Fibroblast of mammary gland (primary cell): ENCODE results near the gene AP1B1.
"Not testable (repeated sequence)": the region's sequence is repeated elsewhere in the genome, so short reads cannot be mapped to it uniquely, and the experiment has no call there.

Experiments used
- DNase-seq: peaks from one replicate; pipeline ENCODE4 v3.0.0-alpha.2; 2010; ENCODE audit warnings: low read depth
- H3K4me3 ChIP-seq: 2 replicates; pipeline ENCODE4 v1.5.1; 2011; ENCODE audit warnings: low read depth, mild to moderate bottlenecking, low read length, moderate library complexity; ENCODE audit not compliant: control insufficient read depth
- TF ChIP-seq, protein P1 (sequence below): conservative IDR thresholded peaks from 2 replicates; pipeline ENCODE4 v1.5.1; 2011; ENCODE audit warnings: low read depth, low read length, inconsistent platforms; ENCODE audit not compliant: control insufficient read depth, insufficient read depth

The AP1B1 gene

DNA sequence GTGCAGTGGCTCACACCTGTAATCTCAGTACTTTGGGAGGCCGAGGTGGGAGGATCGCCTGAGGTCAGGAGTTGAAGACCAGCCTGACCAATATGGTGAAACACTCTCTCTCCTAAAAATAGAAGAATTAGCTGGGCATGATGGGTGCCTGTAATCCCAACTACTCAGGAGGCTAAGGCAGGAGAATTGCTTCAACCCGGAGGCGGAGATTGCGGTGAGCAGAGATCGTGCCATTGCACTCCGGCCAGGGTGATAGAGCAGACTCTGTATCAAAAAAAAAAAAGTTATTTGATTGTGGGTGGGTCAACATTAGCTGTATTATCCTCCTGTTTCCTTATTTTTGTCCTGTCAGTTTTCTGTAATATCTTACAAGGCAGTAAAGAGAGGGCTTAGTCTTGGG lies 38.1 kb upstream of the AP1B1 start:
- no peak overlapping the region for H3K4me3 ChIP-seq
- TF ChIP-seq, protein P1, sequence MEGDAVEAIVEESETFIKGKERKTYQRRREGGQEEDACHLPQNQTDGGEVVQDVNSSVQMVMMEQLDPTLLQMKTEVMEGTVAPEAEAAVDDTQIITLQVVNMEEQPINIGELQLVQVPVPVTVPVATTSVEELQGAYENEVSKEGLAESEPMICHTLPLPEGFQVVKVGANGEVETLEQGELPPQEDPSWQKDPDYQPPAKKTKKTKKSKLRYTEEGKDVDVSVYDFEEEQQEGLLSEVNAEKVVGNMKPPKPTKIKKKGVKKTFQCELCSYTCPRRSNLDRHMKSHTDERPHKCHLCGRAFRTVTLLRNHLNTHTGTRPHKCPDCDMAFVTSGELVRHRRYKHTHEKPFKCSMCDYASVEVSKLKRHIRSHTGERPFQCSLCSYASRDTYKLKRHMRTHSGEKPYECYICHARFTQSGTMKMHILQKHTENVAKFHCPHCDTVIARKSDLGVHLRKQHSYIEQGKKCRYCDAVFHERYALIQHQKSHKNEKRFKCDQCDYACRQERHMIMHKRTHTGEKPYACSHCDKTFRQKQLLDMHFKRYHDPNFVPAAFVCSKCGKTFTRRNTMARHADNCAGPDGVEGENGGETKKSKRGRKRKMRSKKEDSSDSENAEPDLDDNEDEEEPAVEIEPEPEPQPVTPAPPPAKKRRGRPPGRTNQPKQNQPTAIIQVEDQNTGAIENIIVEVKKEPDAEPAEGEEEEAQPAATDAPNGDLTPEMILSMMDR, result no peak
- no peak for DNase-seq

DNA sequence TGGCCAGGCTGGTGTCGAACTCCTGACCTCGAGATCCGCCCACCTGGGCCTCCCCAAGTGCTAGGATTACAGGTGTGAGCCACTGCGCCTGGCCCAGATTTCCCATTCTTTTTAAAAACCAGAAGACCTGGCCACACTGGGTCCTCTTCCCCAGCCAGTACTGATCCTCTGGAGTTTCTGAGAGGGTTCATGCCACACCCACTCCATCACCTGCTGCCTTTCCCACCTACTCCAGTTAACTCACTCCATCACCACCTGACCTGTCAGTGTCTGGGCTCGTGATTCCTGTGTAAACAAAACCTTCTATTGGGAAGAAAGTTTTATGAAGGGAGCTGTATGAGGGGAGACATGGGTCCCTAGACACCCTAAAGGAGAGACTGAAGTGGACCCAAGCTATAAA lies 30.3 kb upstream of the AP1B1 start:
- DNase-seq, H3K4me3 ChIP-seq: not testable (repeated sequence)

- DNase-seq, result peak; percentile 36
- peak overlapping the region; percentile 48 for H3K4me3 ChIP-seq
These were observed 26.7 kb upstream of the AP1B1 start for GRCh38 chr22:29414951-29415591.

DNA sequence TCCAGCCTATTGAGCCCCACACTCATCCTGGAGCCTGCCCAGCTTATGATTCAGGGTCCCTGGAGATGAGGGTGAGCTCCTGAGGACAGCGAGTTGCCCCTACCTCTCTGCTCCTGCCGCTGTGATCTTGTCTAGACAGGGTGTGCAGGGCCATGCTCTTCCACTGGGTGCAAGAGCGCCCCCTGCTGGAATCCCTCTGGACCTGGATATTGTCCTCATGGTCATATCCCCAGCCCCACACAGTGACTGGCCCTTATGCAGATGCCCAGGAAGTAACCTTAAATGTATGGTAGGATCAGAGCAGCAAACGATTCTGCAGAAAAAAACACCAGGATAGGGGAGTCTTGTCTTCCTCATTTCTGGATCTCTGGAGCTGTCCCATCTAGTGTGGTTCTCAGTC lies 24.4 kb upstream of the AP1B1 start:
- TF ChIP-seq, protein P1, result peak; percentile 38
- peak; percentile 4 for DNase-seq
- not testable (repeated sequence) for H3K4me3 ChIP-seq

- not testable (repeated sequence) for DNase-seq, H3K4me3 ChIP-seq
These were observed 23.3 kb upstream of the AP1B1 start for GRCh38 chr22:29411569-29412211.

GRCh38 chr22:29408940-29409339 lies 20.6 kb upstream of the AP1B1 start:
- no peak for DNase-seq
- H3K4me3 ChIP-seq, result no peak overlapping the region
- TF ChIP-seq, protein P1, result no peak

DNA sequence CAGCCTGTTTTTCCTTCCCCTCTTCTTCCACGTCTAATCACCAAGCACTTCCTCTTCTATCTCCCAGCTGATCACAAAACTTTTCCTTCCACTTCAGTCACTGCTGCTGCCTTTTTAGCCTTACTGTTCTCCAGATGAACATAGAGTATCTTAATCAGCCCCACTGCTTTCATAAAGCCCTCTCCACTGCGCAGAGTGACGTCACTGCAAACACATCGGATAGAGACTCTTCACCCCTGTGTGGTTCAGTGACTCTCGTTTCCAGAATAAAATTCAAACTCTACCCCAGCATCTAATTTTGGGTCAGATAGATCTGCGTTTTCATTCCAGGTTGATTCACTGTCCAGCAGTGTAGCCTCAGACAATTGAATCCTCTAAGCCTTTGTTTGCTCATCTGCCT lies 13.2 kb upstream of the AP1B1 start:
- H3K4me3 ChIP-seq, result not testable (repeated sequence)

GRCh38 chr22:29400576-29400975 lies 12.2 kb upstream of the AP1B1 start:
- no peak overlapping the region for H3K4me3 ChIP-seq
- TF ChIP-seq, protein P1, result no peak
- DNase-seq, result no peak

More for the DNA sequence above, 13.2 kb upstream of the AP1B1 start:
- DNase-seq, result not testable (repeated sequence)

DNA sequence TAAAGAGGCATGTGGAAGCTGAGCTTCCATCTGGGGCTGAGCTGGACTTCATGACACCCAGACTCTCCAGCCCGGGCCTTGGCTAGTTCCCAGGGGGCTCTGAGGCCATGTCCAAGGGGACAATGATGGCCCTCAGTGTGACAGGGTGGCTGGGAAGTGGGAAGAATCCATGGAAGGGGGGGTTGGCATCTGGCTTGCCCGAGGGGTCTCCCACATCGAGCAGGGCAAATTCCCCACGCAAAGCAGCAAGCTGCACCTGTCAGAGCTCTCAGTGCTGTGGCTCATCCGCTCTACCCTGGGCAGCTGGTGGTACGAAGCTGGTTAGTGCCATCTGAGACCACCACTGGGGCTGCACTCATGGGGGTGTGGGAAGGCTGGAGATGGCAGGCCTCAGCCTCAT lies 9.4 kb upstream of the AP1B1 start:
- TF ChIP-seq, protein P1, result no peak
- no peak for DNase-seq
- H3K4me3 ChIP-seq, result no peak overlapping the region
